Mesenchymal stem cell (in vitro differentiated cells and primary cell): Measurements from ENCODE around the gene ITPKB.

ENCODE experiments used
- DNase-seq: peaks from one replicate; pipeline ENCODE4 v3.0.0-alpha.2; 2013
- H2AFZ ChIP-seq: one replicate; pipeline ENCODE4 v1.6.1; 2013; ENCODE audit warnings: low read depth, mild to moderate bottlenecking, control low read depth, inconsistent platforms, low read length, moderate library complexity
- H2AK5ac ChIP-seq: 2 replicates; pipeline ENCODE4 v1.6.1; 2013; ENCODE audit warnings: low read length, moderate library complexity, mild to moderate bottlenecking, inconsistent platforms; ENCODE audit not compliant: severe bottlenecking
- H2BK120ac ChIP-seq: one replicate; pipeline ENCODE4 v1.6.1; 2013; ENCODE audit warnings: low read depth, mild to moderate bottlenecking, inconsistent platforms, low read length, moderate library complexity
- H2BK12ac ChIP-seq, 2 experiments: one replicate each; pipeline ENCODE4 v1.6.1; 2013; ENCODE audit warnings: inconsistent platforms in 2 of 2, low read length in 2 of 2, mild to moderate bottlenecking in 2 of 2, moderate library complexity in 2 of 2, control low read depth in 1 of 2
- H2BK15ac ChIP-seq: one replicate; pipeline ENCODE4 v1.6.1; 2013; ENCODE audit warnings: mild to moderate bottlenecking, low read depth, inconsistent platforms; ENCODE audit not compliant: poor library complexity, severe bottlenecking
- H2BK5ac ChIP-seq: 2 replicates; pipeline ENCODE4 v1.6.1; 2013; ENCODE audit warnings: low read depth, mild to moderate bottlenecking, low read length, control low read depth, inconsistent platforms; ENCODE audit not compliant: poor library complexity, severe bottlenecking
- H3K14ac ChIP-seq, 2 experiments: one replicate each; pipeline ENCODE4 v1.6.1; 2013; ENCODE audit warnings: inconsistent platforms in 2 of 2, low read length in 2 of 2, control low read depth in 1 of 2, mild to moderate bottlenecking in 1 of 2, moderate library complexity in 1 of 2
- H3K18ac ChIP-seq, 2 experiments: one replicate each; pipeline ENCODE4 v1.6.1; 2013; ENCODE audit warnings: inconsistent platforms in 2 of 2, low read length in 2 of 2, control low read depth in 1 of 2, low read depth in 1 of 2, mild to moderate bottlenecking in 1 of 2
- H3K23ac ChIP-seq, 2 experiments: one replicate each; pipeline ENCODE4 v1.6.1; 2013; ENCODE audit warnings: inconsistent platforms in 2 of 2, low read length in 2 of 2, mild to moderate bottlenecking in 2 of 2, moderate library complexity in 2 of 2, control low read depth in 1 of 2
- H3K27ac ChIP-seq: 2 replicates; pipeline ENCODE4 v1.5.1; 2013; ENCODE audit warnings: mild to moderate bottlenecking, moderate library complexity, low read length, control low read depth, inconsistent platforms; ENCODE audit not compliant: poor library complexity, severe bottlenecking
- H3K27me3 ChIP-seq, 2 experiments: 2 replicates each; pipeline versions ENCODE4 v1.6.1 to v1.7.0; 2013; ENCODE audit warnings: low read length in 2 of 2, mild to moderate bottlenecking in 2 of 2, moderate library complexity in 2 of 2, control low read depth in 1 of 2, inconsistent platforms in 1 of 2; ENCODE audit not compliant: control insufficient read depth in 1 of 2, insufficient read depth in 1 of 2
- H3K36me3 ChIP-seq, 2 experiments: 2 replicates each; pipeline versions ENCODE4 v1.6.1 to v1.7.0; 2013; ENCODE audit warnings: low read length in 2 of 2, control low read depth in 1 of 2, inconsistent platforms in 1 of 2, low read depth in 1 of 2, mild to moderate bottlenecking in 1 of 2; ENCODE audit not compliant: insufficient read depth in 2 of 2, control insufficient read depth in 1 of 2
- H3K4ac ChIP-seq, 2 experiments: one replicate each; pipeline ENCODE4 v1.6.1; 2013; ENCODE audit warnings: inconsistent platforms in 2 of 2, low read length in 2 of 2, mild to moderate bottlenecking in 2 of 2, moderate library complexity in 2 of 2, control low read depth in 1 of 2, low read depth in 1 of 2
- H3K4me1 ChIP-seq: 2 replicates; pipeline ENCODE4 v1.6.1; 2013; ENCODE audit warnings: low read depth, low read length, control low read depth; ENCODE audit not compliant: control insufficient read depth, insufficient read depth
- H3K4me2 ChIP-seq: 2 replicates; pipeline ENCODE4 v1.6.1; 2013; ENCODE audit warnings: low read length, mild to moderate bottlenecking, inconsistent platforms; ENCODE audit not compliant: poor library complexity, severe bottlenecking
- H3K4me3 ChIP-seq, 2 experiments: 2 replicates each; pipeline versions ENCODE4 v1.5.1 to v1.7.0; 2013; ENCODE audit warnings: low read length in 2 of 2, mild to moderate bottlenecking in 2 of 2, control low read depth in 1 of 2, low read depth in 1 of 2; ENCODE audit not compliant: insufficient read depth in 1 of 2
- H3K79me1 ChIP-seq: replicated peaks from 2 replicates; pipeline ENCODE4 v1.6.1; 2013; ENCODE audit warnings: mild to moderate bottlenecking, control low read depth, low read length, inconsistent platforms; ENCODE audit not compliant: poor library complexity, severe bottlenecking
- H3K9ac ChIP-seq: 2 replicates; pipeline ENCODE4 v1.7.0; 2013; ENCODE audit warnings: mild to moderate bottlenecking, low read length, moderate library complexity
- H3K9me3 ChIP-seq: 2 replicates; pipeline ENCODE4 v1.7.0; 2013; ENCODE audit warnings: mild to moderate bottlenecking, low read length; ENCODE audit not compliant: control insufficient read depth
- H4K8ac ChIP-seq: one replicate; pipeline ENCODE4 v1.6.1; 2013; ENCODE audit warnings: inconsistent platforms, mild to moderate bottlenecking, low read length, moderate library complexity
- H4K91ac ChIP-seq: one replicate; pipeline ENCODE4 v1.6.1; 2013; ENCODE audit warnings: mild to moderate bottlenecking, low read length, inconsistent platforms
- WGBS: methylation state at CpG from one replicate; pipeline ENCODE4 v1.1.7; 2013; ENCODE audit warnings: mixed read lengths; 5-methylcytosine and 5-hydroxymethylcytosine counted together

Gene ITPKB

DNA sequence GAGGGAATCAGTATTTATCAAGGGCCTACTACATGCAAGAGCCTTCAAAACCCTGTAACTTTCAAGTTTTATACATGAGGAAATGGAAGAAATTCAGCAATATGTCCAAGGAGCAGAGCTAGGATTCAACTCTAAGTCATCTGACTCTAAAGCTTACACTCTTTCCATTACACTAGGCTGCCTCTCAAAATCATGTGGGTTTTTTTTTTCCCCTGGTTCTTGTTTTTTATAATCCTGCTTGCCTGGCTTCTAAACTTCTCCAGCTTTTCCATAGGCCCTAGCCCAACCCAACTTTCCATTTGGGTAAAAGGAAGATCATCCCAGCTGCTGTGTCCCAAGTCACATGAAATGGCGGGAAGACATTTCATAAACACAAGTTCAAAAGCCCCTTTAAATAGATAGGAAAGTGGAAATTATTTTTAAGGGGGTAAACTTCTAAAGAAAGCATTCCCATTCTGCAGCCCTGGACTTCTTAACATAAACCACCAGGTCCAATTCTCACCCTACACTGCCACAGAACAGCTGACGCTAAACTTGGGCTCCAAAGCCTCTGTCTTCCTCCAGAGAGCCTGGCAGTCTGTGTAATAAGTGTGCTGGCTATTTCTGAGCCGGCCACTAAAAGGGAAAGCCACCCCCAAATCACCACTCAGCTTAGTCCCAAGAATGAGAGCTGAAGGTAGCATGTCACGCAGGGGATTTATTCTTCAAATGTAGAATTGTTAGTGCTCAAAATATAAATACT is 46.9 kb downstream of the ITPKB start:
- Histone ChIP-seq H3K4me3 (no peak overlapping the region), H3K9ac (no peak overlapping the region), H3K14ac (no peak overlapping the region), H3K4me1 (peaks cover 3% of the 10 kb centered on the region), H3K79me1 (peaks cover 24% of the 10 kb centered on the region), H3K4me2 (no peak overlapping the region), H4K8ac (no peak overlapping the region), H2BK120ac (no peak overlapping the region), H2AFZ (no peak overlapping the region), H4K91ac (no peak overlapping the region), H3K4ac (no peak overlapping the region), H3K9me3 (no peaks in the 10 kb centered on the region), H2BK15ac (no peak overlapping the region), H2BK12ac (no peak overlapping the region), H2BK5ac (no peak overlapping the region), H3K27me3 (no peaks in the 10 kb centered on the region), H3K36me3 (no peaks in the 10 kb centered on the region), H3K23ac (no peak overlapping the region), H3K27ac (no peak overlapping the region), H3K18ac (no peak overlapping the region), H2AK5ac (no peak overlapping the region)
- DNase-seq = peak; percentile 53
- WGBS = 86% methylated on average over 1 of the region's 4 CpGs

DNA sequence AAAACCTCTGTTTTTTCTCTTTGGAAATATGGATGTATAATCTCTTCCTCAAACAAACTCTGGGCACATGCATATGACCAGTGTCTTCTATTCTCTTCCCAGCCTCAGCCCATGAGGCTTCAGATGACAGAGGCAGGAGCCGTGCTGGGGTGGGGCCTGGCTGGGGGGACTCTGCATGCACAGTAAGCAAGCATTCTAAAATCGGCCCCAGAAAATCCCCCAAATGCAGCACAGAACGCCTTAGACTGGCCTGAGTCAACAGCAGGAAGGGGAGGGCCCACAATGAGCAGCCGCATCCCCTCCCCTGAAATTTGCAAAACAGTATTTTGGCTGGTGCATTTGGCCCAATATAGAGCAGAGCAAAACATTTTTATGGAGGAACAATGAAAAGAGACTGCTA is 47.8 kb downstream of the ITPKB start:
- Histone ChIP-seq H3K9ac (no peak overlapping the region), H4K91ac (no peak overlapping the region), H3K4me1 (no peaks in the 10 kb centered on the region), H2BK120ac (no peak overlapping the region), H3K4me3 (no peak overlapping the region), H3K27ac (no peak overlapping the region), H2BK15ac (no peak overlapping the region), H3K27me3 (no peaks in the 10 kb centered on the region), H3K23ac (no peak overlapping the region), H3K4ac (peak overlapping the region in 1 of 2 experiments; percentile 71), H4K8ac (peak overlapping the region; percentile 72), H2BK5ac (no peak overlapping the region), H3K14ac (no peak overlapping the region), H3K36me3 (no peaks in the 10 kb centered on the region), H3K18ac (no peak overlapping the region), H3K4me2 (no peak overlapping the region), H2AFZ (no peak overlapping the region), H2AK5ac (no peak overlapping the region), H3K79me1 (peaks cover 30% of the 10 kb centered on the region), H2BK12ac (peak overlapping the region in 1 of 2 experiments; percentile 25), H3K9me3 (no peaks in the 10 kb centered on the region)
- 73% methylated on average over 4 of the region's 4 CpGs for WGBS
- DNase-seq = peak; percentile 42

DNA sequence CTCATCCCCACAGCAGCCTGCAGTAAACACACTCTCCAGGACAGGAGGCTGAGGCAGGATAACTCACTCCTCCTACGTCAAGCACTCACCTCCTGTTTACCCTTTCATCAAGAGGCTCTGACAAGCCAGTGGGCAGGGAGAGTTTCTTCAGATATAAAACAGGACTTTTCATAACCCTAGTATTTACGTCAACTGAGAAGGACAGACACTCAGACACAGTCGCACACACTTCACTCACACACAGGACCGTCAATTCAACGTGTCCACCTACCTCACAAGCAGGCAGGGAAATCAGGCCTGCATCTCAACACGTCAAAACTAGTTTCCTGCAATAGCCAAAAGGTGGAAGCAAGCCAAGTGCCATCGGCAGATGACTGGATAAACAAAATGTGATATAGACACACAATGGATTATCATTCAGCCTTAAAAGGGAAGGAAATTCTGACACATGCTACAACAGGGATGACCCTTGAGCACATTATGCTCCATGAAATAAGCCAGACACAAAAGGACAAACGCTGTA is 48.6 kb downstream of the ITPKB start:
- Histone ChIP-seq H3K27me3 (no peaks in the 10 kb centered on the region), H3K18ac (peak overlapping the region; percentile 23 to 69), H3K4me1 (peaks cover under 1% of the 10 kb centered on the region), H2BK5ac (no peak overlapping the region), H2BK12ac (peak overlapping the region in 1 of 2 experiments; percentile 75), H2BK120ac (no peak overlapping the region), H3K4me2 (no peak overlapping the region), H3K14ac (no peak overlapping the region), H4K8ac (no peak overlapping the region), H3K27ac (no peak overlapping the region), H3K23ac (no peak overlapping the region), H3K4ac (no peak overlapping the region), H3K9ac (no peak overlapping the region), H2AFZ (no peak overlapping the region), H3K36me3 (no peaks in the 10 kb centered on the region), H2AK5ac (no peak overlapping the region), H3K4me3 (no peak overlapping the region), H4K91ac (no peak overlapping the region), H3K79me1 (peaks cover 27% of the 10 kb centered on the region), H2BK15ac (no peak overlapping the region), H3K9me3 (no peaks in the 10 kb centered on the region)
- peak; percentile 96 for DNase-seq
- 11% methylated on average over 7 of the region's 8 CpGs for WGBS

DNA sequence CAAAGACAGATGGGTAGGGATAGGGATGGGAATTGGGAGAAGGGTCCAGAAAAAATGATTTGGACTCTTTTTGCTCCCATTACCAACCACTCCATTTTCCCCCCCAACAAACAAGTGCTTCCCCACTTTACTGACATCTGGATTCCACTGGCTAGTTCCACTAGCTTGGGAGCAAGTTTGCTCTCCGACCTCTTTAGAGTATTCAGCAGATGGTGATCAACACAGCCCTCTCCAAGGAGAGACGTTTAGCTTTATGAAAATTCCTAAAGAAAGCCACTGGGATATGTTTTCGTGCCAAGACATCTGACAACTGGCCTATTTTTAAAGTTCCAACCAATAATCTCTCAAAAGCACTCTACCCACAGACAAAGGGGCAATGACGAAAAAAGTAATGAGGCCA is 50.3 kb downstream of the ITPKB start:
- Histone ChIP-seq H3K14ac (no peak overlapping the region), H3K4ac (no peak overlapping the region), H2AK5ac (no peak overlapping the region), H3K79me1 (peaks cover 29% of the 10 kb centered on the region), H2BK5ac (no peak overlapping the region), H3K4me1 (peaks cover 3% of the 10 kb centered on the region), H4K8ac (no peak overlapping the region), H2BK120ac (no peak overlapping the region), H3K4me2 (no peak overlapping the region), H2BK12ac (peak overlapping the region in 1 of 2 experiments; percentile 42), H3K36me3 (peaks cover 0 to 2% of the 10 kb centered on the region in 2 experiments), H4K91ac (no peak overlapping the region), H3K4me3 (no peak overlapping the region), H2BK15ac (no peak overlapping the region), H3K9me3 (no peaks in the 10 kb centered on the region), H3K27me3 (no peaks in the 10 kb centered on the region), H3K18ac (no peak overlapping the region), H3K23ac (no peak overlapping the region), H3K27ac (no peak overlapping the region), H3K9ac (no peak overlapping the region), H2AFZ (no peak overlapping the region)
- 77% methylated on average over 4 of the region's 4 CpGs for WGBS
- no peak for DNase-seq
